SK-N-SH treated with all-trans-retinoic acid at 6 μM for 48 hours (cell line): ENCODE measurements around the gene PTH1R.

ENCODE experiments used
- CREB5 ChIP-seq: fragments of 250-450 bp; sonication (Bioruptor Pico); IDR thresholded peaks from 2 replicates; pipeline ENCODE4 v1.5.1; 2020; ENCODE audit warnings: low read depth, mild to moderate bottlenecking, moderate library complexity
- ESRRG ChIP-seq: fragments of 250-450 bp; sonication (Bioruptor Pico); IDR thresholded peaks from 2 replicates; pipeline ENCODE4 v1.6.1; 2021; ENCODE audit warnings: mild to moderate bottlenecking
- TCF4 ChIP-seq: fragments of 250-450 bp; sonication (Bioruptor Pico); IDR thresholded peaks from 2 replicates; pipeline ENCODE4 v1.8.0; 2021; ENCODE audit warnings: mild to moderate bottlenecking, moderate library complexity, borderline replicate concordance
- ZC3H10 ChIP-seq: fragments of 250-450 bp; sonication (Bioruptor Pico); IDR thresholded peaks from 2 replicates; pipeline ENCODE4 v1.5.1; 2021; ENCODE audit warnings: mild to moderate bottlenecking, moderate library complexity
- ZFP30 ChIP-seq: fragments of 450-650 bp; formaldehyde crosslinking; IDR thresholded peaks from 2 replicates; pipeline ENCODE4 v1.5.0; 2022; ENCODE audit warnings: mild to moderate bottlenecking, moderate library complexity
- ZNF8 ChIP-seq: fragments of 450-650 bp; formaldehyde crosslinking; IDR thresholded peaks from 2 replicates; pipeline ENCODE4 v1.5.0; 2020; ENCODE audit warnings: mild to moderate bottlenecking, moderate library complexity
- TF ChIP-seq, protein P1 (sequence below): fragments of 250-450 bp; sonication (Bioruptor Pico); IDR thresholded peaks from 2 replicates; pipeline ENCODE4 v1.5.0; 2020; ENCODE audit warnings: mild to moderate bottlenecking, moderate library complexity

GRCh38 chr3:46870651-46871050 is 6.9 kb upstream of the PTH1R start:
- TF ChIP-seq ZNF8 (CRISPR knock-in tag): no peak
- TF ChIP-seq ZFP30 (CRISPR knock-in tag): no peak
- no peak for TF ChIP-seq TCF4 (CRISPR knock-in tag)
- TF ChIP-seq ZC3H10 (CRISPR knock-in tag): no peak
- TF ChIP-seq ESRRG (CRISPR knock-in tag): no peak
- TF ChIP-seq, protein P1, sequence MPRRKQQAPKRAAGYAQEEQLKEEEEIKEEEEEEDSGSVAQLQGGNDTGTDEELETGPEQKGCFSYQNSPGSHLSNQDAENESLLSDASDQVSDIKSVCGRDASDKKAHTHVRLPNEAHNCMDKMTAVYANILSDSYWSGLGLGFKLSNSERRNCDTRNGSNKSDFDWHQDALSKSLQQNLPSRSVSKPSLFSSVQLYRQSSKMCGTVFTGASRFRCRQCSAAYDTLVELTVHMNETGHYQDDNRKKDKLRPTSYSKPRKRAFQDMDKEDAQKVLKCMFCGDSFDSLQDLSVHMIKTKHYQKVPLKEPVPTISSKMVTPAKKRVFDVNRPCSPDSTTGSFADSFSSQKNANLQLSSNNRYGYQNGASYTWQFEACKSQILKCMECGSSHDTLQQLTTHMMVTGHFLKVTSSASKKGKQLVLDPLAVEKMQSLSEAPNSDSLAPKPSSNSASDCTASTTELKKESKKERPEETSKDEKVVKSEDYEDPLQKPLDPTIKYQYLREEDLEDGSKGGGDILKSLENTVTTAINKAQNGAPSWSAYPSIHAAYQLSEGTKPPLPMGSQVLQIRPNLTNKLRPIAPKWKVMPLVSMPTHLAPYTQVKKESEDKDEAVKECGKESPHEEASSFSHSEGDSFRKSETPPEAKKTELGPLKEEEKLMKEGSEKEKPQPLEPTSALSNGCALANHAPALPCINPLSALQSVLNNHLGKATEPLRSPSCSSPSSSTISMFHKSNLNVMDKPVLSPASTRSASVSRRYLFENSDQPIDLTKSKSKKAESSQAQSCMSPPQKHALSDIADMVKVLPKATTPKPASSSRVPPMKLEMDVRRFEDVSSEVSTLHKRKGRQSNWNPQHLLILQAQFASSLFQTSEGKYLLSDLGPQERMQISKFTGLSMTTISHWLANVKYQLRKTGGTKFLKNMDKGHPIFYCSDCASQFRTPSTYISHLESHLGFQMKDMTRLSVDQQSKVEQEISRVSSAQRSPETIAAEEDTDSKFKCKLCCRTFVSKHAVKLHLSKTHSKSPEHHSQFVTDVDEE (CRISPR knock-in tag): no peak
- TF ChIP-seq CREB5 (CRISPR knock-in tag): no peak
